GM19035 (cell line): ENCODE results near the gene ACO1.

ENCODE experiments used
- ATAC-seq: cut with Tn5 transposase; IDR thresholded peaks from one replicate; pipeline ENCODE4 v1.9.1; 2021; ENCODE audit not compliant: unreplicated experiment

The ACO1 gene

DNA sequence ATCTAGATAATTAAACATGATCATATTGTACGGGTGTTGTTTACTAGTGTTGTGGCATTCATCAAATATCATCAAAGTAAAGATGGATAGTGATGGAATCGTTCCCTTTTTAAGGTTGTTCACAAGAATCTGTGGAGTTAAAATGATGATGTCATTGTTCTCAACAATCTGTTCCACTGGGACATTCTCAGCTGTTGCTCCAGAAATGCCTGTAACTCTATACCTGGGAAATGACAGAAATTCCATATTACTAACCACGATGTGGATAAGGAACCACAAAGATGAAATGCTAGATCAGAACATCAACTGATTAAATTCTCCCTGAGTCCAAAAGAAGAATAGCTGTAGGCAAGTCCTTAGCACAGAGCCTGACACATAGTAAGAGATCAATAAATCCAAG lies 103.5 kb downstream of the ACO1 start:
- ATAC-seq = no peak

DNA sequence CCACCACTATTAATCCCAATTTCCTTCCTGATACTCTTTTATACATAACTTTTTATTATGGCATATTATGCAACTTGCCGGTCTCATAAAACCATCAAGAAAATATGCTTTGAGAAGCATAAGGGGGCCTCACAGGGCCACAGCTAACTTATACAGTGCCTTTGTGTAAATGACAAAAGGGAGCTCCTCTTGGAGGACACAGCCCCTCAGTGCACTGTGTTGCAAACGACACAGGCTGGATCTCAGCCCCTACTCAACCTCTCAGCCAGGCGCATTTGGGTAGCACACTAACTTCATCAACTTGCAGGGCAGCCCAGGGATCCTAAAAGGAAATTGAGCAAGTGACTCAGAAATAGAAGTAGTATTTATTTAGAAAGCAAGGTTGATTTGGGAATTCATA lies 106.2 kb downstream of the ACO1 start:
- ATAC-seq = no peak

DNA sequence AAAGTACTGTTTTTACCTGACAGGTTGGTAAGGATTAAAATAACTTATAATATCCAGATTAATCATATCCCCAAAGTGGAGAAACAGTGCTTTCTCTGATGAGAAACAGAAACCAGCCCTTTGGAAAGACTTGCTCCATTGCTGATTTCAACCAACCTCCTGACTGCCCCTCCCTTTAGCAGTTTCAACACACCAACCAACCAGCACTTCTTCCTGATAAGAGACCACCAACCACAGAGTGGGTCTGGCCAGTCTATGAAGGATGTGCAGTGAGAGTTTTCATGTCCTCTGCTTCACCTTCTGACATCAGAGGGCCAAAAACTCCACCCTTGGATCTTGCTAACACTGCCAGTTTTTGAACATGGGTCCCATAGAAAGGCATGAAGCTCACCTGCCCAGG lies 113.5 kb downstream of the ACO1 start:
- no peak for ATAC-seq

DNA sequence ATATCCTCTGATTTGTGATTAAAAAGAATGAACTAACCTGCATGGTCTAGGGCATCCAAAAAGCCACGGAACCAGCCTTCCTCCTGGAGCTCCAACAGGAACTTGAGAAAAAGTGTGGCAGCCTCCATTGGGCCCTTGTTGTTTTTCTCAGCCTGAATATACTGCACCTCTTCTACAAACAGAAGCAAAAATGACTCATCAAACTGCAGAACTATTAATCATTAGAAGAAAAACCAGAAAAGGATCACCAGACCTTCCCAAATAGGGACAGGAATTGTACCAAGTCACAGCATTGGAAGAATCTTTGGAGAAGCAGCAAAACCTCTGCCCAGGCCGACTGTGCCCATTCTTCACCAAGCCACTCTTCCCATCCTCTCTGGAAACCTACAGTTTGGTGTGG lies 116.3 kb downstream of the ACO1 start:
- ATAC-seq = no peak

DNA sequence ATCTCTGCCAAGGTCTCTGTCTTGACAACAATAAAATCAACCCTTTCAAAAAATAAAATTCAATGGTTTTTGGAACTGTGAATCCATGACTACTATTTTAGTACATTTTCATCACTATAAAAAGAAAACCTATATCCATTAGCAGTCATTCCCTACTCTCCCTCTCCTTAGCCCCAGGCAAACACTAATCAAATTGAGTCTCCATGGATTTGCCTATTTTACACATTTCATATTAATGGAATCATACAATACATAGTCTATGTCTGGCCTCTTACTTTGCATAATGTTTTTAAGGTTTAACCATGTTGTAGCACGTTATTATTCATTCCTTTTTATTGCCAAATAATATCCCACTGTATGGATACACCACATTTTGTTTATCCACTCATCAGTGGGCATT lies 117.4 kb downstream of the ACO1 start:
- no peak for ATAC-seq

DNA sequence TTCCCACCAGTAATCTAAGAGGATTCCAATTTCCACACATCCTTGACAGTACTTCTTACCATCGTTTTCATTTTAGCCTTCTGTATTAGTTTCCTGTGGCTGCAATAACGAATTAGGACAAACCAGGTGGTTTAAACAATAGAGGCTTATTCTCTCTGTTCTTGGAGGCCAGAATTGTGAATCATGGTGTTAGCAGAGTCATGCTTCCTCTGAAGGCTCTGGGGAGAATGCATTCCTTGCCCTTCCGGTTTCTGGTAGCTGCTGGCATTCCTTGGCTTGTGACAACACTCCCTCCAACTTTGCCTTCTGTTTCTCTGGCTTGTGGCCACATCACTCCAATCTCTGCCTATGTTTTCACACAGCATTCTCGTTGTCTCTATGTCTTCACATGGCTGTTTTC lies 118.0 kb downstream of the ACO1 start:
- ATAC-seq = no peak

DNA sequence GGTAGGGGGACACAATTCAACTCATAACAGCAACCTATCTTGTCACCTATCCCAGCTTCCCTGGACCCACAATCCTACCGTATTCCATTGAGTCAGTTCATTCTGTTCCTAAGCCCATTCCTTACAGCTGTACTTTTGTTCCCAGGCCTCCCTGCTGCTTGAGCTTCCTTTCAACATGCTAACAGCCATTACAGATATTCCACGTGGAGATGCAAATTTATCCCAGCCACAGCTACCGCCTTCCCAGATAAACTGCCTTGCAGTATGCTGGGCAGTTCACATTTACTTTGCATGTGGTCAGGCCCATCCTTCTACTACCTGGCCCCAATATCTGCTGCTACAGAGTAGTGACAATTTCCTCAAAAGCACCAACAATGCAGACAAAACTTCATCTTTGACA lies 118.6 kb downstream of the ACO1 start:
- ATAC-seq = no peak
